HCT116 (cell line): Measurements from ENCODE around the gene ESRP2. TPM values are rescaled to one million over a fixed set of nuclear protein-coding genes. Genes with fewer than 3 reads are reported as not detected.
A peak's percentile ranks its signal among the peaks of the same experiment; 100 is the strongest.

ENCODE experiments used
- ATAC-seq: fragments of 200-7000 bp; cut with Tn5 transposase; 2 replicates; pipeline ENCODE4 v1.9.1; 2020; ENCODE audit warnings: mild to moderate bottlenecking, moderate library complexity
- BruUV-seq: library from RNA; stranded (reverse); fragments of 400-500 nt; replicated peaks from 2 replicates; lab custom pipeline; 2021; lab: Mats Ljungman, UMichigan
- CTCF ChIA-PET: fragments of 300-600 bp; sonication (Branson Sonifier 250); formaldehyde crosslinking; loops from one replicate; lab custom pipeline; 2021; ENCODE audit warnings: antibody characterized with exemption; lab: Charles Lee
- POLR2A ChIA-PET: fragments of 300-600, 350-600 bp; sonication (Branson Sonifier 250); formaldehyde crosslinking; loops from one replicate; lab custom pipeline; 2021; ENCODE audit warnings: antibody characterized with exemption; lab: Charles Lee
- RAD21 ChIA-PET, 2 experiments: fragments of 300-600 bp; sonication (Branson Sonifier 250); formaldehyde crosslinking; loops; one replicate each; lab custom pipeline; 2023; ENCODE audit warnings: low total read pairs in 2 of 2; ENCODE audit not compliant: uncharacterized antibody in 2 of 2, unreplicated experiment in 2 of 2, low non-redundant PET in 1 of 2; lab: Charles Lee
- DNase-seq: peaks from one replicate; pipeline ENCODE4 v3.0.0-alpha.2; 2010; ENCODE audit warnings: low read depth, low spot score
- H2AFZ ChIP-seq: fragments of 200-600 bp; shearing (Covaris generic), sonication (generic); 2 replicates; pipeline ENCODE4 v1.6.1; 2017; ENCODE audit warnings: low read depth, mixed run types, mixed read lengths, antibody characterized with exemption, low read length; ENCODE audit not compliant: poor library complexity, severe bottlenecking
- H3K27ac ChIP-seq: 2 replicates; pipeline ENCODE4 v1.5.1; 2012; ENCODE audit warnings: low read depth, low read length
- H3K27me3 ChIP-seq: fragments of 200-600 bp; sonication (generic); 2 replicates; pipeline ENCODE4 v1.6.1; 2016; ENCODE audit warnings: mixed run types, low read length, mixed read lengths; ENCODE audit not compliant: insufficient read depth
- H3K36me3 ChIP-seq, 2 experiments: fragments of 200-500 bp in 1 of 2; fragments of 200-600 bp in 1 of 2; sonication (Bioruptor generic) in 1 of 2; sonication (generic) in 1 of 2; 2 replicates each; pipeline versions ENCODE4 v1.5.1 to v1.6.1; 2014 to 2016; ENCODE audit warnings: low read length in 2 of 2, inconsistent platforms in 1 of 2, mixed read lengths in 1 of 2, mixed run types in 1 of 2; ENCODE audit not compliant: insufficient read depth in 2 of 2, control insufficient read depth in 1 of 2
- H3K4me1 ChIP-seq, 2 experiments: fragments of 200-600 bp in 1 of 2; sonication (generic) in 1 of 2; 2 replicates each; pipeline versions ENCODE4 v1.5.1 to v1.6.1; 2012 to 2017; ENCODE audit warnings: low read length in 2 of 2, inconsistent platforms in 1 of 2, mild to moderate bottlenecking in 1 of 2, mixed read lengths in 1 of 2, mixed run types in 1 of 2, moderate library complexity in 1 of 2; ENCODE audit not compliant: insufficient read depth in 2 of 2, control insufficient read depth in 1 of 2
- H3K4me2 ChIP-seq: fragments of 200-600 bp; sonication (generic); 2 replicates; pipeline ENCODE4 v1.6.1; 2017; ENCODE audit warnings: mixed run types, low read length, mixed read lengths
- H3K4me3 ChIP-seq, 2 experiments: fragments of 200-600 bp in 1 of 2; sonication (generic) in 1 of 2; replicated peaks in 1 of 2; 2 replicates each; pipeline ENCODE4 v1.5.1; 2011 to 2016; ENCODE audit warnings: low read length in 2 of 2, control low read depth in 1 of 2, low read depth in 1 of 2, mild to moderate bottlenecking in 1 of 2, mixed read lengths in 1 of 2, mixed run types in 1 of 2
- H3K79me2 ChIP-seq: fragments of 200-600 bp; sonication (generic); 2 replicates; pipeline ENCODE4 v1.6.1; 2017; ENCODE audit warnings: mild to moderate bottlenecking, mixed run types, low read length, moderate library complexity, mixed read lengths; ENCODE audit not compliant: insufficient read depth
- H3K9ac ChIP-seq: fragments of 200-600 bp; sonication (generic); 2 replicates; pipeline ENCODE4 v1.6.1; 2016; ENCODE audit warnings: low read length, mixed read lengths
- H3K9me2 ChIP-seq: fragments of 200-600 bp; sonication (generic), shearing (Covaris generic); 2 replicates; pipeline ENCODE4 v1.6.1; 2017; ENCODE audit warnings: mixed run types, mild to moderate bottlenecking, moderate library complexity; ENCODE audit not compliant: insufficient read depth
- H3K9me3 ChIP-seq, 2 experiments: fragments of 200-500 bp in 1 of 2; fragments of 200-600 bp in 1 of 2; sonication (Bioruptor generic) in 1 of 2; sonication (generic) in 1 of 2; 2 replicates each; pipeline ENCODE4 v1.6.1; 2014 to 2017; ENCODE audit warnings: low read length in 2 of 2, mixed read lengths in 2 of 2, inconsistent platforms in 1 of 2, low read depth in 1 of 2, mild to moderate bottlenecking in 1 of 2, mixed run types in 1 of 2, moderate library complexity in 1 of 2; ENCODE audit not compliant: control insufficient read depth in 1 of 2, insufficient read depth in 1 of 2
- H4K20me1 ChIP-seq: fragments of 200-600 bp; sonication (generic), shearing (Covaris generic); 2 replicates; pipeline ENCODE4 v1.6.1; 2017; ENCODE audit warnings: mixed run types, mild to moderate bottlenecking, moderate library complexity; ENCODE audit not compliant: insufficient read depth
- CBX3 ChIP-seq: IDR thresholded peaks from 2 replicates; pipeline ENCODE4 v1.6.1; 2012; ENCODE audit warnings: low read depth
- CEBPB ChIP-seq: IDR thresholded peaks from 2 replicates; pipeline ENCODE4 v1.6.1; 2012; ENCODE audit warnings: low read depth
- ELF1 ChIP-seq: IDR thresholded peaks from 2 replicates; pipeline ENCODE4 v1.6.1; 2012; ENCODE audit warnings: low read depth, borderline replicate concordance
- EZH2 ChIP-seq: fragments of 200-600 bp; sonication (generic); IDR thresholded peaks from 2 replicates; pipeline ENCODE4 v1.6.1; 2017; ENCODE audit warnings: antibody characterized with exemption, mixed run types
- EZH2phosphoT487 ChIP-seq: fragments of 200-600 bp; IDR thresholded peaks from 2 replicates; pipeline ENCODE4 v1.6.1; 2018; ENCODE audit warnings: antibody characterized with exemption, borderline replicate concordance
- POLR2AphosphoS5 ChIP-seq: IDR thresholded peaks from 2 replicates; pipeline ENCODE4 v1.6.1; 2011; ENCODE audit warnings: mild to moderate bottlenecking, low read depth, low read length, moderate library complexity
- SIN3A ChIP-seq: IDR thresholded peaks from 2 replicates; pipeline ENCODE4 v1.6.1; 2012; ENCODE audit warnings: low read depth
- SP1 ChIP-seq: IDR thresholded peaks from 2 replicates; pipeline ENCODE4 v1.6.1; 2012; ENCODE audit warnings: low read depth
- SRF ChIP-seq: IDR thresholded peaks from 2 replicates; pipeline ENCODE4 v1.6.1; 2012; ENCODE audit warnings: low read depth
- TCF7L2 ChIP-seq: IDR thresholded peaks from 2 replicates; pipeline ENCODE4 v1.7.0; 2011; ENCODE audit warnings: borderline replicate concordance, inconsistent platforms; ENCODE audit not compliant: insufficient read depth, insufficient read length; ENCODE audit errors: extremely low read depth
- ZBTB33 ChIP-seq: IDR thresholded peaks from 2 replicates; pipeline ENCODE4 v1.6.1; 2011; ENCODE audit warnings: mild to moderate bottlenecking, low read length, moderate library complexity; ENCODE audit not compliant: insufficient replicate concordance; ENCODE audit errors: extremely low read depth
- ZFX ChIP-seq: fragments of 450-650 bp; IDR thresholded peaks from 2 replicates; pipeline ENCODE4 v1.6.1; 2017
- ZNF274 ChIP-seq: fragments of 200-500 bp; sonication (Bioruptor generic); IDR thresholded peaks from 2 replicates; pipeline ENCODE4 v1.6.1; 2014; ENCODE audit warnings: mild to moderate bottlenecking, low read depth, low read length, inconsistent platforms
- intact Hi-C: fragments of 100-400 bp; cut with micrococcal nuclease; formaldehyde crosslinking; loops from 2 replicates; pipeline ENCODE4 v1.10.0; 2022
- total RNA-seq: library from RNA; stranded (reverse); gene quantifications from one replicate; pipeline ENCODE4 v1.2.1, GENCODE V29; 2021; ENCODE audit not compliant: unreplicated experiment

ESRP2 gene
- total RNA-seq, 1 experiment from 2014 or later = 42.5 TPM

- H3K4me2 ChIP-seq = no peak overlapping the region
- H3K36me3 ChIP-seq = peaks cover 0 to 2% of the 10 kb centered on the region in 2 experiments; a peak in 2 of 4 replicates
- ATAC-seq = no peak
Measured at GRCh38 chr16:68257906-68258800, 22.2 kb upstream of the ESRP2 start.

DNA sequence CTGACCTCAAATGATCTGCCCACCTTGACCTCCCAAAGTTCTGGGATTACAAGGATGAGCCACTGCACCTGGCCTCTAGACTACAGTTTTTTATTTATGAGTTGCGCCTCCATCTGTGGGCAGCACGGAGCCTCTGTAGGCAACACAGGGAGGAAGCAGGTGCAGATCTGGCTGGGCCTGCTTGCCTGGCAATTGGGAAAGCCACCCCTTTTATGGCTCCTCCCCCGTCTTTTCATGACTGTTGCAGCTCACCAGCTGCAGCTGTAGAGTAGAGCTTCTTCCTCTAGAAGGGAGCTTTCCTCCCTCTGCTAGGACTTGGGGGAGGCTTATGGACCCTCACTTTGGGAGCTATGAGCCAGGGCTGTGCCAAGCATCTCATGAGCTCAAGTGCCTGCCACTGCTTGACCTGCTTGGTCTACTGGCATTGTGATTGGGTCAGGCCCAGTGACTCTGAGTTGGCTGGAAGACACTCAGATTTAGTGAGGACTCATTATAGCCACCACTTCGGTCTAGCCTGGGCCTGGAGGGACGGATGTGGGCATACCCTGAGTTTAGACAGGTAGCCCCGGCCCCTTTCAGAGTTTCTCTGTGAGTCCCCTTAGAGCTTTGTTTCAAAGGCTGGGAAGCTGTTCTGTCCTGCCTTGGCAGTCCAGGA lies 21.5 kb upstream of the ESRP2 start:
- Histone ChIP-seq H3K4me2 (no peak overlapping the region), H3K27me3 (no peaks in the 10 kb centered on the region), H2AFZ (no peak overlapping the region), H3K36me3 (peaks cover 0 to 2% of the 10 kb centered on the region in 2 experiments; a peak in 2 of 4 replicates), H3K4me3 (no peak overlapping the region), H3K9me2 (no peaks in the 10 kb centered on the region), H4K20me1 (no peaks in the 10 kb centered on the region), H3K79me2 (no peaks in the 10 kb centered on the region), H3K9me3 (no peaks in the 10 kb centered on the region), H3K4me1 (peaks cover 0 to 10% of the 10 kb centered on the region in 2 experiments; a peak in 2 of 4 replicates), H3K27ac (peak overlapping the region; percentile 1; the same call in 1 of the 2 replicates), H3K9ac (no peak overlapping the region)
- ATAC-seq (no peak), DNase-seq (no peak)
- ChIA-PET POLR2A (interaction anchor here (0.5 kb wide), 1 partner anchor 20 kb away, joined by 4 read pairs; no protein-coding TSS in a partner anchor), RAD21 (no interaction called here), CTCF (no interaction called here)
- BruUV-seq = no TSS peak
- intact Hi-C loops = no loop called here
- TF ChIP-seq ZNF274 (no peak), EZH2 (no peak), ZBTB33 (no peak), CBX3 (no peak), ELF1 (no peak), EZH2phosphoT487 (no peak)

More at GRCh38 chr16:68257906-68258800, 22.2 kb upstream of the ESRP2 start:
- no peak for DNase-seq
- H3K9me3 ChIP-seq = no peaks in the 10 kb centered on the region
- ChIA-PET RAD21 (no interaction called here), CTCF (interaction anchor here (0.5 kb wide), 1 partner anchor 365 kb away, joined by 3 read pairs; the partner anchor contains the start of gene PSKH1), POLR2A (interaction anchor here (0.5 kb wide), 1 partner anchor 21 kb away, joined by 4 read pairs; no protein-coding TSS in a partner anchor)
- no peaks in the 10 kb centered on the region for H3K27me3 ChIP-seq
- H3K27ac ChIP-seq = peak overlapping the region; percentile 1; the same call in 1 of the 2 replicates
- peaks cover 1 to 12% of the 10 kb centered on the region in 2 experiments; a peak in 3 of 4 replicates for H3K4me1 ChIP-seq
- TF ChIP-seq ELF1 (no peak), SP1 (no peak), CEBPB (no peak), TCF7L2 (no peak), CBX3 (no peak), SIN3A (no peak), ZFX (no peak), POLR2AphosphoS5 (no peak), SRF (no peak)
- BruUV-seq = no TSS peak
- H3K79me2 ChIP-seq = no peaks in the 10 kb centered on the region
- H2AFZ ChIP-seq = no peak overlapping the region
- H4K20me1 ChIP-seq = no peaks in the 10 kb centered on the region
- no peak overlapping the region for H3K9ac ChIP-seq
- intact Hi-C loops = no loop called here
- H3K9me2 ChIP-seq = no peaks in the 10 kb centered on the region
- no peak overlapping the region for H3K4me3 ChIP-seq
